NCI-H187 treated with DMSO at 0.1 percent for 48 hours (cell line): ENCODE results near the gene C11orf71.

Experiments
- DNase-seq: peaks from one replicate; lab custom pipeline; 2025; lab: John Stamatoyannopoulos, UW

The C11orf71 gene

DNA sequence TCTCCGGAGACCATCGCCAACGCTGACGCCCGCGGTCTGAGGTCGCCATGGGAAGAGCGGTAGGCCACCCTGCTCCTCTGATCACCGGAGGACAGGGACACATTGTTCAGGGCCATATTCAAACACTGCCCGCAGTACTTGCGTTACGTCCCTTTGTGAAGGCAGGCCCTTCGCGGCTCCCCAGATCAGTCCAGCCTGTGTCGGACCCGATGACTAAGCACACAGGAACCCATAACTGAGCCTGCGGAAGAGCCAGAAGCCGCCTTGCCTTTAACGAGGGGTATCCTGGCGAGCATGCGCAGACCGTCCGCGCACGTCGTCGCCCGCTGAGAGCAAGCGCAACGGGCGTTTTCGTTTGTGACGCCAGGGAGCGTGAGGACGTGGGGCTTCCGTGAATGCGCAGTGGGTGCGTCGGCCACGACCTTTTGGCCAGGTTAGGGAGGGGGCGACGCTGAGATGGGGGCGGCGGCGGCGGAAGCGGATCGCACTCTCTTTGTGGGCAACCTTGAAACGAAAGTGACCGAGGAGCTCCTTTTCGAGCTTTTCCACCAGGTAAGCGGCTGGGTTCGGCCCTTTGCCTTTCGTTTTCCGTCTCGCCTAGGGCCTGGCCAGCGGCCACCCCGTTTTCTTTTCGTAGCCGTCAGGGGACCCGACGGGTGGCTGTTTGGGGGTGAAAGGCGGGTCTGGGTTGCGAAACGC is at the start of gene C11orf71, which contains the start of gene RBM7:
Gene C11orf71, minus strand, starts transcription at position 296 of the 699 bp plus-strand sequence. Its CDS starts 180 bp downstream, at position 116.
Gene RBM7, plus strand, starts transcription at position 451 of the 699 bp plus-strand sequence. Its CDS starts 6 bp downstream, at position 457.
- peak; percentile 69 for DNase-seq

GRCh38 chr11:114449845-114450244 is 49.5 kb upstream of the C11orf71 start:
- no peak for DNase-seq

DNA sequence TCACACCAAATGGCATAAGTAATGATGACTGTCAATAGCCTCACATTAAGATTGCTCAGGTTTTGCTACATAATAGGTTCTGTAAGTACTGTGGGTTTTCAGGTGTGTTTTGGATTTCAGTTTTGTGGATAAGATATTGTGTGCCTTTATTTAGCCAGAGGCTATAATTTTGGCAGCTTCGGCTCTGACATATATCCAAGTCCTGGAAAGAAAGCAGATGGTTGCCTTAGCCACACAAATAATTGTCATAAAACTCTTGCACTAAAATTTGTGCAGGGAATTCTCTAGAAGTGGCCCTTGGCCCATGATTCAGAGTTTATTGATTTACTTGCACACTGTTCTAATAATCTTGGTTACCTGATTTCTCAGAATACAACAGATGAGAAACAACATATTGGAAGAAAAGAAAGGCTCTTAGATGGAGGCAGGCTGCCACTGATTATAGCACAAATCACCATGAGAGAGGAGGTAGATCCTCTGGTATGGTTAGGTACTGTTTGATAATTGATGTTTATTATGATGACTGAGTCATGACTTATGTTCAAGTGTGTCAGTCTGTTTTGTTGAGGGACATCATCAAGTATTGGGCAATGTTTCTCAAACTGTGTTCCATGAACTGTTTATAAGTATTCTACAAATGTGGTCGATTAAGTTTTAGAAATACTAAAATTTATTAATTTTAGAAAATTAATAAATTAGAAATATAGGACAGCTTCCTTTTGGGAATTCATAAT is 48.6 kb upstream of the C11orf71 start:
- DNase-seq = no peak

- DNase-seq = no peak
These were observed 47.6 kb upstream of the C11orf71 start for GRCh38 chr11:114447892-114448291.

DNA sequence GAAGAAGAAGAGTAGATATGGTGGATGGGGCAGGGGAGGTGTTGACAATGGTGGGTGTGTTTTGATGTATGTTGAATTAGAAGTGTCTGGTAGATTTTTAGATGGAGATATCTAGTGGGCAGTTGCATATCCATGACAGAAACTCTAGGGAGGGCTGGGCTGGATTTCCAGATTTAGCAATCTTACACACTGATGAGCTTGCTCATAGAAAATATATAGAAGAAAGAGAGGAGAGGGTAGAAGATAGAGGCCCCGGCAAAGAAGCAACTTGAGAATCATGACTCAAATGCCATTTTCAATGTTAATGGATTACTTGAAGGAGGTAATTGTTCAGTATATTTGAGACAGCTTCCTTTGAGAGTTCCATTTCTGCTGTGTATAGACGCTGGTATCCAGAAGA is 47.1 kb upstream of the C11orf71 start:
- DNase-seq = no peak

DNA sequence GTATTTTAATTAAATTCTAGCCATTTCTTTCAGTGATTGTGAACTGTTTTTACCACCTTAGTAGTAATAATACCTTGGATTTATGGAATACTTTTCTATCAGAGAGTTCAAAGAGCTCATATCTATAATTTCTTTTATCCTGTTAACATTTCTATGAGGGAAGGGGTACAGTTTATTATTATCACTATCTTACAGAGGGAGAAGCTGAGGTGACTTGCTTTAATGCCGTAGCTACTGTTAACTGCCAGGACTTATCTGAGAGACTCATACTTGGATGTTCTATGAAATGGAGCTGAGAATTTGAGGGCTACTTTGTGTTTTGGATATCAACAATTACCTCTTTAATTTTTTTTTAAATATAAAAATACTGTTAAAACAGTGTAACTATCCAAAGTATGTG is 42.2 kb upstream of the C11orf71 start:
- no peak for DNase-seq

GRCh38 chr11:114441921-114442320 is 41.6 kb upstream of the C11orf71 start:
- no peak for DNase-seq

GRCh38 chr11:114440971-114441763 is 40.9 kb upstream of the C11orf71 start:
- no peak for DNase-seq

DNA sequence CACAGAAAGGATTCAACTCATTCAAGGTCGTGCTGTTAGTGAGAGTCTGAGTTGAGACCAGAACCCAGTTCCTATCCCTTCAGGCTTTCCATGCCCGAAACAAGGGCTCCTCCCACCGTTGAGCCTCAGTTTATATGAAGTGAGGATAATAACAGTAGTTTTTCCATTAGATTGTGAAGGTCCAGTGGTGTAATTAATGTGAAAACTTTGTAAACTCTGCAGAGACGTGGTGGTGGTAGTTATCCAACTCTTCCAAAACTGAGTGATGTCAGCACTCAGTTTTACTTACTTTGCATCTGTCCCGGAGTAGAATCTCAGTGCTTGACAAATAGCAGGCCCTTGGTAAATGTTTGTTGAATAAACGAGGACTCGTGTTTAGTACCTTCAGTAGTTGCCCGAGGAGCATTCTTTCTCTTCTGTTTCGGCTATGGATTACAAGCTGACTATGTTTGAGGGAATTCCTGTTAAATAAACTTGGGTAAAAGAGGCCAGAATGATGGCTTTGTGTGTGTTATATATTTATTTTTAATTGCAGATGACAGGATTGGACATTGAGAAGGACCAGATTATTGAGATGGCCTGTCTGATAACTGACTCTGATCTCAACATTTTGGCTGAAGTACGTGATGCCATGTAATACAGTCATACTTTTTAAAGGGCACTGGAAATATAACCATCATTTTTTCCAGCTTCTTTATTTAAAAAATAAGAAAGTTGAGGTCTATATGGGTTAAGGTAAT is 40.0 kb upstream of the C11orf71 start:
- DNase-seq = no peak

GRCh38 chr11:114439229-114440120 is 39.2 kb upstream of the C11orf71 start, which contains the start of gene REXO2:
Gene REXO2, plus strand, starts transcription at chr11:114439467. Its CDS starts 62 bp downstream, at chr11:114439529.
- DNase-seq = peak; percentile 76

DNA sequence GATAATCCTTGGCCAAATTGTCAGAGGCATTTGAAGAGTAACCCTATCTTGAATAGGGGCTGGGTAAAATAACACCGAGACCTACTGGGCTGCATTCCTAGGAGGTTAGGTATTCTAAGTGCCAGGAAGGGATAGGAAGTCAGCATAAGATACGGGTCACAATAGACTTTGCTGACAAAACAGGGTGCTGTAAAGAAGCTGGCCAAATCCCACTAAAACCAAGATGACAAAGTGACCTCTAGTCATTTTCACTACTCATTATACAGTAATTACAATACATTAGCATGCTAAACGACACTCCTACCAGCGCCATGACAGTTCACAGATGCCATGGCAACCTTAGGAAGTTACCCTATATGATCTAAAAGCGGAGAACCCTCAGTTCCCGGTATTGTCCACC is 38.0 kb upstream of the C11orf71 start:
- DNase-seq = no peak

GRCh38 chr11:114433376-114433775 is 33.1 kb upstream of the C11orf71 start:
- DNase-seq = no peak

- DNase-seq = no peak
These were observed 32.6 kb upstream of the C11orf71 start for GRCh38 chr11:114432893-114433292.

DNA sequence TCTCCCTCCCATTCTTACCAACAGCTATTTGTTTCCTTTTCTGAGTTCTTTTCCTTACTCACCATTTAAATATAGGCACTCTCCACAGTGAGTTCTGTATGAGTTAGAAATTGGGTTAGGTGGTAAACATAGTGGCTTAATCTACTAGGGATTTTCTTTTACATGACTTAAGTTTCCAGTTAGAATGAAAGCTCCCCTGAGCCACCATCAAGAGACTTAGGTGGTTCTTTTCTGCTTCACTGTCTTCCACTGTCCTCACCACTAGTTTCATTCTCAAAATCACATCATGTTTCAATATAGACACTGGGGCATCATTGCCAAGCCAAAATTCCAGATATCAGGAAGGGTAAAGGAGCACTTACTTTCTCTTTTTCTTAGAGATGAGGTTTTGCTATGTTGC is 30.0 kb upstream of the C11orf71 start:
- no peak for DNase-seq

DNA sequence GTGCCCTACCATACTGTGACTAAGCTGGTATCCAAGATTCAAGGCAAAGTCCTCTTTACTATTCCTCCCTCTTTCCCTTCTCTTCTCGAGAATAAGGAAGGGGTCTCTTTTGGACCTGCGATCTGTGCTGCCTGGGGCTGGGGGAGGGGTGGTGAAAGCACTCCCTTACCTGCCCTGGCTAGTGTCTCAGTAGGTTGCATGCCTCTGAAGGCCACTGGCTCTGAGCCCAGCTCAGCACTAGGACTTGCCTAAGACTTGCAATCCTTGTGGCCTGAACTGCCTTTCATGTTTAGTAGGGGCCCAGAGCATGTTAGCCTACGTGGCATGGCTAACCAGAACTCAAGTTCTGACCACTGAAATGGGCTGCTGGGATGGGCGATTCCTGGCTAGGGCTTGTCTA is 26.0 kb upstream of the C11orf71 start:
- DNase-seq = no peak

GRCh38 chr11:114416441-114416961 is 16.2 kb upstream of the C11orf71 start:
- no peak for DNase-seq

DNA sequence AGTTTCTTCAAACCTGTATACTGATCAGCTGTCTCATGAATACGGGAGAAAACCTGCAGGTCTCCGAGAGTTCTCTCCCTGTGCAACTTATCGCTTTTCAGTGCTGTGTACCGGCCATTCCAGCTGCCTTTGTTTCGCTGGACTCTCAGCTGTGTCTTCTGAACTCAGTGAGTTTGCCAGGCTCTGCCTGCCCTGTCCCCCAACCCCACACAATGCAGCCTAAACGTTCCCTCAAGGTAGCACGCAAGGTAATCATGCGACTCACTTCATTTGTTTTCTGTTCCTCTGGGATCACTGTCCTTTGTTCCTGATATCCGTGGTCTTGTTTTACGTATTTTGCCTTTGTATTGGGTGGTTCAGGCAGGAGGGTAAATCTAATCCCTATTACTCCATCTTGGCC is 13.6 kb upstream of the C11orf71 start:
- no peak for DNase-seq

DNA sequence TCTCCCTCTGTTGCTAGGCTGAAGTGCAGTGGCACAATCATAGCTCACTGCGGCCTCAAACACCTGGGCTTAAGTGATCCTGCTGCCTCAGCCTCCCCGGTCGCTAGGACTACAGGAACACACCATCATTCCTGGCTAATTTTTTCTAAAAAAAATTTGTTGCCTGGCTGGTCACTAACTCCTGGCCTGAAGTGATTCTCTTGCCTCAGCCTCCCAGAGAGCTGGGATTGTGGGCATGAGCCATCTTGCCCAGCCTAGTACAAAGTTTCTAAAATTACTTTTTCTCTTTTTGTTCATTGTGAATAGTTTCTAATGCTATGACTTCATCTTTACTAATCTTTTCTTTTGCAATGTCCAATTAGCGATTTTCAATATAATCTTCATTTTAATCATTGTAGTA is 12.6 kb upstream of the C11orf71 start:
- no peak for DNase-seq

- no peak for DNase-seq
These were observed 1.0 kb upstream of the C11orf71 start for GRCh38 chr11:114401311-114401710.

DNA sequence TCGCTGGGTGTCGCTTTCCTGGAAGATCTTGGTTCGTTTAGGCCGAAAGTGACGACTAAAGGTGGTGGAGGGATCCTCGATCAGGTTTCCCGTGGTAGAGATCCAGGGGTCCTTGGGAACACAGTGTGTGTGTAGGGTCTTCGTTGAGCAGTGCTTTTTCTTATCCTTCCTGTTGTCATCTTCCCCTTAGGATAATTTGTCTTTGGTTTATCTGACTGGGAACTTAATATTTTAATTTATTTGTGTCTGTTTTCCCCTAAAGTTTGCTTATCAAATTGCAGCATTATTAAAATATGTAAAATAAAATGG is 558 bp upstream of the C11orf71 start:
- no peak for DNase-seq
